ENCODE data around the gene SEZ6L.

Gene SEZ6L

DNA sequence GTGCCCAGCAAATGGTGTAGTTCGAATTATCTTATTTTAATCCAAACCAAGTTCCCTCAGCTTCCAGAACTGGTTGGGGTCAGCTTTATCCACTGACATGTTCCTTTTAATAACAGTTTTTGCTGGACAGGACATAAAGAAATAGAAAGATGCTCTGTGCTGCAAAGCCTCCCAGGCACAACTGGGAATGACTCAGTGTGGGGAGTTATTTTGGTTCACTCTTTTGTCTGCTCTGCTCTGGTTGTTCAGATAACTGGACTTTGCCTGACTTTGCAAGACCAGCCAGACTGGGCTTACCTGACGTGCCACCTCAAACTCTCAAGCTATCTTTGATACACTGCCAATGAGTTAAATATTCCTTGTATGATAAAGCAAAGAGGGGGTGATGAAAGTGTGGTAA lies 25.6 kb downstream of the SEZ6L start:
- Histone ChIP-seq H3K27me3 (ENCODE audit: insufficient read depth, low read length) (no peaks in the 10 kb centered on the region), H2AFZ (ENCODE audit: low read length) (no peak overlapping the region), H3K27ac (ENCODE audit: low read depth, low read length, poor library complexity, severe bottlenecking) (no peak overlapping the region), H3F3A (ENCODE audit: insufficient read depth, low read length) (no peaks in the 10 kb centered on the region), H3K79me2 (ENCODE audit: insufficient read depth, low read length) (no peaks in the 10 kb centered on the region), H3K4me3 (ENCODE audit: low read depth, low read length, poor library complexity, severe bottlenecking) (no peak overlapping the region), H3K36me3 (ENCODE audit: insufficient read depth, low read length) (no peaks in the 10 kb centered on the region), H4K20me1 (ENCODE audit: insufficient read depth, low read length) (no peaks in the 10 kb centered on the region), H3K9me2 (ENCODE audit: low read depth, low read length) (no peaks in the 10 kb centered on the region), H3K4me1 (ENCODE audit: insufficient read depth, low read length, severe bottlenecking) (no peaks in the 10 kb centered on the region), H3K9me3 (ENCODE audit: low read length) (no peaks in the 10 kb centered on the region), H3K9ac (ENCODE audit: low read length) (no peak overlapping the region), H3K4me2 (ENCODE audit: low read length) (no peak overlapping the region)
- TF ChIP-seq CTCF (IDR thresholded peaks at IDR 0.05; ENCODE audit: low read length) (no peak), EZH2 (IDR thresholded peaks at IDR 0.05; ENCODE audit: borderline replicate concordance, low read length) (no peak)

DNA sequence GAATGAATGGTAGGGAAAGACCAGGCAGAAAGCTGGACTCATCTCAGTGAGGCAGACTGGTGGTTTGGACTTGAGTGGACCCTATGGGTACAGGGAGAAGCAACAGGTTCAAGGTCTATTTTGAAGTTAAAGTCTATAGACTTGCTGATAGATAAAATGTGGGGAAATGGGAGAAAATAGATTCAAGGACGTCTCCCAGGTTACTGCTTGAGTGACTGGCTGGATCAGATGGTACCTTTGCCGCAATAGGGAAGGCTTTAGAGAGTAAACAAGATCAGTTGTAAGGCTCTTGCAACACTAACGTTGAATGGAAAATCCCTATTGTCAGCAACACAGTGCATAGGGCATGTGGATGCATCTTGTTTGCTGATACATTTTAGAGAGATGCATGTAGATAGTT lies 27.4 kb downstream of the SEZ6L start:
- Histone ChIP-seq H3K9me3 (ENCODE audit: low read length) (no peaks in the 10 kb centered on the region), H3K9me2 (ENCODE audit: low read depth, low read length) (no peaks in the 10 kb centered on the region), H4K20me1 (ENCODE audit: insufficient read depth, low read length) (no peaks in the 10 kb centered on the region), H3F3A (ENCODE audit: insufficient read depth, low read length) (no peaks in the 10 kb centered on the region), H3K4me1 (ENCODE audit: insufficient read depth, low read length, severe bottlenecking) (no peaks in the 10 kb centered on the region), H3K27ac (ENCODE audit: low read depth, low read length, poor library complexity, severe bottlenecking) (no peak overlapping the region), H3K4me3 (ENCODE audit: low read depth, low read length, poor library complexity, severe bottlenecking) (no peak overlapping the region), H3K9ac (ENCODE audit: low read length) (no peak overlapping the region), H3K79me2 (ENCODE audit: insufficient read depth, low read length) (no peaks in the 10 kb centered on the region), H3K27me3 (ENCODE audit: insufficient read depth, low read length) (no peaks in the 10 kb centered on the region), H2AFZ (ENCODE audit: low read length) (no peak overlapping the region), H3K36me3 (ENCODE audit: insufficient read depth, low read length) (no peaks in the 10 kb centered on the region), H3K4me2 (ENCODE audit: low read length) (no peak overlapping the region)
- no peak for TF ChIP-seq CTCF (IDR thresholded peaks at IDR 0.05; ENCODE audit: low read length)
- no peak for TF ChIP-seq EZH2 (IDR thresholded peaks at IDR 0.05; ENCODE audit: borderline replicate concordance, low read length)

GRCh38 chr22:26197425-26197824 lies 28.2 kb downstream of the SEZ6L start:
- Histone ChIP-seq H3K36me3 (ENCODE audit: insufficient read depth, low read length) (no peaks in the 10 kb centered on the region), H3K9me2 (ENCODE audit: low read depth, low read length) (no peaks in the 10 kb centered on the region), H4K20me1 (ENCODE audit: insufficient read depth, low read length) (no peaks in the 10 kb centered on the region), H3F3A (ENCODE audit: insufficient read depth, low read length) (no peaks in the 10 kb centered on the region), H3K27me3 (ENCODE audit: insufficient read depth, low read length) (no peaks in the 10 kb centered on the region), H3K4me3 (ENCODE audit: low read depth, low read length, poor library complexity, severe bottlenecking) (no peak overlapping the region), H3K79me2 (ENCODE audit: insufficient read depth, low read length) (no peaks in the 10 kb centered on the region), H3K27ac (ENCODE audit: low read depth, low read length, poor library complexity, severe bottlenecking) (no peak overlapping the region), H2AFZ (ENCODE audit: low read length) (no peak overlapping the region), H3K4me1 (ENCODE audit: insufficient read depth, low read length, severe bottlenecking) (no peaks in the 10 kb centered on the region), H3K9ac (ENCODE audit: low read length) (no peak overlapping the region), H3K9me3 (ENCODE audit: low read length) (no peaks in the 10 kb centered on the region), H3K4me2 (ENCODE audit: low read length) (no peak overlapping the region)
- no peak for TF ChIP-seq EZH2 (IDR thresholded peaks at IDR 0.05; ENCODE audit: borderline replicate concordance, low read length)
- no peak for TF ChIP-seq CTCF (IDR thresholded peaks at IDR 0.05; ENCODE audit: low read length)
